Endothelial cell of umbilical vein (primary cell): ENCODE measurements around the gene DLGAP5. TPM values are rescaled to one million over a fixed set of nuclear protein-coding genes. Genes with fewer than 3 reads are reported as not detected.

Source experiments
- BruUV-seq: library from RNA; stranded (reverse); fragments of 400-500 nt; replicated peaks from 2 replicates; lab custom pipeline; 2021; lab: Mats Ljungman, UMichigan
- CTCF ChIA-PET: fragments of 300-600, 350-600 bp; sonication (Branson Sonifier 250); formaldehyde crosslinking; loops from one replicate; lab custom pipeline; 2021; ENCODE audit warnings: antibody characterized with exemption, inconsistent platforms; lab: Charles Lee
- POLR2A ChIA-PET: fragments of 300-600, 350-600 bp; sonication (Branson Sonifier 250); formaldehyde crosslinking; loops from one replicate; lab custom pipeline; 2021; ENCODE audit warnings: antibody characterized with exemption, inconsistent platforms; lab: Charles Lee
- DNase-seq: peaks from one replicate; pipeline ENCODE4 v3.0.0-alpha.2; 2011; ENCODE audit warnings: low read depth, low spot score
- FAIRE-seq: peaks from 2 replicates; lab custom pipeline; 2011; peaks lifted over from hg19 to GRCh38; lab: Jason Lieb, UNC
- H2AFZ ChIP-seq: 2 replicates; pipeline ENCODE4 v1.6.0; 2012; ENCODE audit warnings: low read depth, low read length, control low read depth, inconsistent platforms
- H3K27ac ChIP-seq: 2 replicates; pipeline ENCODE4 v1.5.1; 2011; ENCODE audit warnings: low read depth, mild to moderate bottlenecking, control low read depth, low read length, moderate library complexity; ENCODE audit not compliant: insufficient read depth
- H3K27me3 ChIP-seq, 2 experiments: 2 replicates each; pipeline versions ENCODE4 v1.6.0 to v1.6.1; 2011; ENCODE audit warnings: low read length in 2 of 2, mixed read lengths in 1 of 2; ENCODE audit not compliant: control insufficient read depth in 2 of 2, insufficient read depth in 2 of 2
- H3K36me3 ChIP-seq, 2 experiments: 2 replicates in 1 of 2; 3 replicates in 1 of 2; pipeline ENCODE4 v1.5.1; 2011; ENCODE audit warnings: low read length in 2 of 2, mild to moderate bottlenecking in 1 of 2, moderate library complexity in 1 of 2; ENCODE audit not compliant: control insufficient read depth in 2 of 2, insufficient read depth in 2 of 2; ENCODE audit errors: extremely low read depth in 1 of 2
- H3K4me1 ChIP-seq: 3 replicates; pipeline ENCODE4 v1.5.1; 2011; ENCODE audit warnings: mild to moderate bottlenecking, low read length; ENCODE audit not compliant: control insufficient read depth, insufficient read depth; ENCODE audit errors: extremely low read depth
- H3K4me2 ChIP-seq: 2 replicates; pipeline ENCODE4 v1.6.1; 2011; ENCODE audit warnings: low read length, control low read depth, mixed read lengths; ENCODE audit not compliant: insufficient read depth
- H3K4me3 ChIP-seq, 3 experiments: fragments of 200-600 bp in 1 of 3; sonication (generic), shearing (Covaris generic) in 1 of 3; replicated peaks in 1 of 3; 2 replicates each; pipeline ENCODE4 v1.5.1; 2011 to 2016; ENCODE audit warnings: control low read depth in 3 of 3, low read length in 3 of 3, mild to moderate bottlenecking in 2 of 3, inconsistent platforms in 1 of 3, low read depth in 1 of 3, moderate library complexity in 1 of 3; ENCODE audit not compliant: insufficient read depth in 1 of 3
- H3K79me2 ChIP-seq: 2 replicates; pipeline ENCODE4 v1.6.0; 2012; ENCODE audit warnings: low read length, inconsistent platforms; ENCODE audit not compliant: control insufficient read depth, insufficient read depth
- H3K9ac ChIP-seq: replicated peaks from 2 replicates; pipeline ENCODE3; 2011; ENCODE audit warnings: low read length, control low read depth; ENCODE audit not compliant: insufficient read depth; ENCODE audit errors: extremely low read depth
- H3K9me1 ChIP-seq: replicated peaks from 3 replicates; pipeline ENCODE4 v1.6.0; 2011; ENCODE audit warnings: mild to moderate bottlenecking, low read length; ENCODE audit not compliant: control insufficient read depth, insufficient read depth; ENCODE audit errors: extremely low read depth
- H3K9me3 ChIP-seq: replicated peaks from 2 replicates; pipeline ENCODE4 v1.5.1; 2012; ENCODE audit warnings: low read length, inconsistent platforms; ENCODE audit not compliant: control insufficient read depth, insufficient read depth
- H4K20me1 ChIP-seq: replicated peaks from 2 replicates; pipeline ENCODE3; 2011; ENCODE audit warnings: mild to moderate bottlenecking, low read length; ENCODE audit not compliant: control insufficient read depth, insufficient read depth; ENCODE audit errors: extremely low read depth
- EZH2 ChIP-seq: IDR thresholded peaks from 2 replicates; pipeline ENCODE4 v1.6.1; 2012; ENCODE audit warnings: borderline replicate concordance, low read depth, mild to moderate bottlenecking, moderate library complexity, low read length, inconsistent platforms; ENCODE audit not compliant: severe bottlenecking
- FOS ChIP-seq: IDR thresholded peaks from 2 replicates; pipeline ENCODE4 v1.6.1; 2011; ENCODE audit warnings: mild to moderate bottlenecking, low read length, moderate library complexity, borderline replicate concordance; ENCODE audit not compliant: insufficient read depth
- GATA2 ChIP-seq: IDR thresholded peaks from 2 replicates; pipeline ENCODE4 v1.7.0; 2011; ENCODE audit warnings: low read depth, mild to moderate bottlenecking, moderate library complexity, mixed read lengths, low read length; ENCODE audit not compliant: insufficient read length, insufficient read depth
- JUN ChIP-seq: IDR thresholded peaks from 2 replicates; pipeline ENCODE4 v1.6.1; 2011; ENCODE audit warnings: borderline replicate concordance, low read depth; ENCODE audit not compliant: insufficient read length, insufficient read depth
- MYC ChIP-seq: IDR thresholded peaks from one replicate; pipeline ENCODE4 v1.6.1; 2011; ENCODE audit warnings: mild to moderate bottlenecking, low read depth, low read length
- POLR2A ChIP-seq: IDR thresholded peaks from 2 replicates; pipeline ENCODE4 v1.6.1; 2012; ENCODE audit warnings: low read depth, mild to moderate bottlenecking, control low read depth, low read length
- POLR2AphosphoS5 ChIP-seq: IDR thresholded peaks from 2 replicates; pipeline ENCODE4 v1.6.1; 2012; ENCODE audit warnings: low read depth, mild to moderate bottlenecking, control low read depth, low read length, moderate library complexity; ENCODE audit not compliant: insufficient read depth
- dilution Hi-C: fragments of 300-500 bp; cut with MboI; formaldehyde crosslinking; loops from one replicate; pipeline ENCODE4 v1.15.0; 2019; ENCODE audit warnings: low sequenced_read_pairs; ENCODE audit not compliant: extremely low pct_ligation_motif_present
- intact Hi-C: fragments of 100-400 bp; cut with micrococcal nuclease; formaldehyde crosslinking; loops from one replicate; pipeline ENCODE4 v1.10.0; 2022
- polyA plus RNA-seq, 4 experiments: library from polyadenylated mRNA; depleted of rRNA in 3 of 4; stranded (reverse) in 3 of 4; unstranded in 1 of 4; fragments of >200 nt; gene quantifications; 2 replicates each; pipeline versions ENCODE4 v1.2.1 to v1.2.3, GENCODE V29; 2011 to 2012; ENCODE audit warnings: missing spikeins in 1 of 4
- total RNA-seq: library from RNA; stranded (reverse); gene quantifications from 2 replicates; pipeline ENCODE4 v1.2.3, GENCODE V29; 2021
- TF ChIP-seq, protein P1 (sequence below), 2 donors: IDR thresholded peaks; 1 replicate in 1 of 2; 2 replicates in 1 of 2; pipeline ENCODE4 v1.5.1; 2011; ENCODE audit warnings: low read length in 2 of 2, mild to moderate bottlenecking in 2 of 2, moderate library complexity in 2 of 2, control low read depth in 1 of 2, inconsistent platforms in 1 of 2, low read depth in 1 of 2; ENCODE audit not compliant: insufficient read depth in 1 of 2; ENCODE audit errors: extremely low read depth in 1 of 2
- TF ChIP-seq, protein P2 (sequence below): IDR thresholded peaks from 2 replicates; pipeline ENCODE4 v1.6.1; 2011; ENCODE audit not compliant: insufficient read depth, insufficient read length

DLGAP5 gene
- total and polyA plus RNA-seq, 2 donors (not counting 3 experiments of a cell fraction or from before 2014, with no cell fraction given): 8.3 to 83.2 TPM

DNA sequence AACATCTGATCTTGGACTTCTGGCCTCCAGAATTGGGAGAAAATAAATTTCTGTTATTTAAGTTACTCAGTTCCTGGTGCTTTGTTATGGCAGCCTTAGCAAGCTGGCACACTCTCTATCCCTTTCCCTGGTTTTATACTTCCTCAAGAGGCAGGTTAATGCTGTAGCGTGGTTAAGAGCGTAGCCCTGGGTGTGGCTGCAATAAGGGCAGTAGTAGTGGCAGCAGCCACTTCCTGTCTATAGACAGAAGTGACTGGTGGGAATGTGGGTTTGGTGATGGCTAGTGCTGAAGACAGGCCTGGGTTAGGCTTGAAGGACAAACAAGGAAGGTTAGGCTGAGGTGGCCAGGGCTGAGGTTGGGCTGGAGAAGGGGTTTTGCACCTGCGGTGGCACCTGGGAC lies 66.0 kb downstream of the DLGAP5 start:
- intact Hi-C loops: no loop called here
- H3K4me3 ChIP-seq: no peak overlapping the region
- H3K79me2 ChIP-seq: peaks cover 2% of the 10 kb centered on the region
- no peaks in the 10 kb centered on the region for H3K36me3 ChIP-seq
- H3K9me1 ChIP-seq: no peaks in the 10 kb centered on the region
- H3K27ac ChIP-seq: no peak overlapping the region
- no peaks in the 10 kb centered on the region for H3K9me3 ChIP-seq
- ChIA-PET CTCF (no interaction called here), POLR2A (no interaction called here)
- H4K20me1 ChIP-seq: no peaks in the 10 kb centered on the region
- no peaks in the 10 kb centered on the region for H3K27me3 ChIP-seq
- dilution Hi-C loops: no loop called here
- TF ChIP-seq FOS (no peak), EZH2 (no peak), JUN (no peak), POLR2AphosphoS5 (no peak), MYC (no peak), GATA2 (no peak), POLR2A (no peak)
- TF ChIP-seq, protein P1, sequence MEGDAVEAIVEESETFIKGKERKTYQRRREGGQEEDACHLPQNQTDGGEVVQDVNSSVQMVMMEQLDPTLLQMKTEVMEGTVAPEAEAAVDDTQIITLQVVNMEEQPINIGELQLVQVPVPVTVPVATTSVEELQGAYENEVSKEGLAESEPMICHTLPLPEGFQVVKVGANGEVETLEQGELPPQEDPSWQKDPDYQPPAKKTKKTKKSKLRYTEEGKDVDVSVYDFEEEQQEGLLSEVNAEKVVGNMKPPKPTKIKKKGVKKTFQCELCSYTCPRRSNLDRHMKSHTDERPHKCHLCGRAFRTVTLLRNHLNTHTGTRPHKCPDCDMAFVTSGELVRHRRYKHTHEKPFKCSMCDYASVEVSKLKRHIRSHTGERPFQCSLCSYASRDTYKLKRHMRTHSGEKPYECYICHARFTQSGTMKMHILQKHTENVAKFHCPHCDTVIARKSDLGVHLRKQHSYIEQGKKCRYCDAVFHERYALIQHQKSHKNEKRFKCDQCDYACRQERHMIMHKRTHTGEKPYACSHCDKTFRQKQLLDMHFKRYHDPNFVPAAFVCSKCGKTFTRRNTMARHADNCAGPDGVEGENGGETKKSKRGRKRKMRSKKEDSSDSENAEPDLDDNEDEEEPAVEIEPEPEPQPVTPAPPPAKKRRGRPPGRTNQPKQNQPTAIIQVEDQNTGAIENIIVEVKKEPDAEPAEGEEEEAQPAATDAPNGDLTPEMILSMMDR (IDR thresholded peaks at IDR 0.05; ENCODE audit: extremely low read depth in 1 of 2, insufficient read depth in 1 of 2, low read depth in 1 of 2, low read length in 2 of 2): no peak
- TF ChIP-seq, protein P2, sequence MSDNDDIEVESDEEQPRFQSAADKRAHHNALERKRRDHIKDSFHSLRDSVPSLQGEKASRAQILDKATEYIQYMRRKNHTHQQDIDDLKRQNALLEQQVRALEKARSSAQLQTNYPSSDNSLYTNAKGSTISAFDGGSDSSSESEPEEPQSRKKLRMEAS: no peak
- peaks cover 3% of the 10 kb centered on the region for H3K4me1 ChIP-seq
- no peak for DNase-seq
- BruUV-seq: no TSS peak
- H2AFZ ChIP-seq: no peak overlapping the region
- H3K4me2 ChIP-seq: no peak overlapping the region
- no peak for FAIRE-seq
- H3K9ac ChIP-seq: no peak overlapping the region
